GM21447 (cell line): ENCODE data around the gene STK38L.

Source experiments
- ATAC-seq: cut with Tn5 transposase; IDR thresholded peaks from one replicate; pipeline ENCODE4 v1.9.1; 2021; ENCODE audit not compliant: unreplicated experiment

Gene STK38L

DNA sequence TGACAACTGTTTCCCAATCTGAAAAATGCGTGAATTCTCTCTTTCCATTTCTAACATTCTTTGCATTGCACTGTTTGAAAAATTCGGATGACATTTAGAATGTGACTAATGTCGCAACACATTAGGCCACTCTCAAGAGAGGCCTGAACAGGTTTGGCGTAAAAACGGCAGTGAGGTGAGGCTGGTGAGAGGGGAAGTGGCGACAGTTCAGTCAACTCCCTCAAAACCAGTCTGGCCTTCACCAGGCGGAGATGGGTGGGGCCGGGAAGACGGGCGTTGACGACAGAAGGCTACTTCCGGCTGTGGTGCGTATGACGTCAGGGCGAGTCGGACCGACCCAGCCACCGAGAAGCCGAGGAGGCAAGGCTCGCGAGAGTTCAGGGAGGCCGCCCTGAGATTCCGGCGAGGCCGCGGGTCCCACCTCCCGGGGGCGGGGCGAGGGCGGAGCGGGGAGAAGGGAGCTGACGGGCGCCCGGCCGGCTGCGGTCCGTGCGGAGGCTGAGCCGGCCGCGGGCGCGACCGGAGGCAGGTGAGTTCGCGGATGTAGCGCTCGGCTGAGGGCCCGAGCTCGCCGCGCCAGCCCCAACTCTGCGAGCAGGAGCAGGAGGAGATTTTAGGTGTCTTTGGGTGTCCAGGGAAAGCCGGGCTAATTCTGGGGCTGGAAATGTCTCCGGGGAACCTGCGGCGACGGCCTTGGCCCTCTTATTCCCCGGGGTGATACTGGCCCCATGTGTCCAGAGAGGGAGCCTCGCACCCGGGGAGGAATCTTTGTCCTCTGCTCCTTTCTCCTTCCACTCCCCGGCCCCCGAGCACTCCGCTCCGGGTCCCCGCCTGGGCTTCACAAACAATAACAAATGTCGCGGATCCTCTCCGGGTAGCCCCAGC lies at the start of gene STK38L:
TSS of gene STK38L (plus strand) at position 483 of the 885 bp plus-strand sequence. CDS start 53,435 bp downstream, outside the sequence.
- ATAC-seq = peak; percentile 78

DNA sequence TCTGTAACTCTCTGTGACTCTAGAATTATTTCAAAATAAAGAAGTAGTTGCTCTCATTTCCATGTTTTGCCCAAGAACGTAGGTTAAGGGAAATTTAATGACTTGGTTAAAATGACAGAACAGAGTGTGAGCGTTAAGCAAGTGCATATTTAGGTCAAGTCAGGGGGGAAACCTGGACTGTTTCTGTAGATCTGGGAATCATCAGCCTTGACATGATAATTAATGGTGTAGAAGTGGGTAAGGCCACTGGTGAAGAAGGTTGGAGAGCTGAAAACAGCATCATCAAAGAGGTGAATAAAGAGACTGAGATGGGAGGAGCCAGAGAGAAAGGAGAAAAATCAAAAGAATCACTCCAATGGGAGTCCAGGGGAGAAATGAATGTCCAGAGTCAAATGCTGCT lies 49.4 kb upstream of the STK38L start:
- ATAC-seq = no peak

DNA sequence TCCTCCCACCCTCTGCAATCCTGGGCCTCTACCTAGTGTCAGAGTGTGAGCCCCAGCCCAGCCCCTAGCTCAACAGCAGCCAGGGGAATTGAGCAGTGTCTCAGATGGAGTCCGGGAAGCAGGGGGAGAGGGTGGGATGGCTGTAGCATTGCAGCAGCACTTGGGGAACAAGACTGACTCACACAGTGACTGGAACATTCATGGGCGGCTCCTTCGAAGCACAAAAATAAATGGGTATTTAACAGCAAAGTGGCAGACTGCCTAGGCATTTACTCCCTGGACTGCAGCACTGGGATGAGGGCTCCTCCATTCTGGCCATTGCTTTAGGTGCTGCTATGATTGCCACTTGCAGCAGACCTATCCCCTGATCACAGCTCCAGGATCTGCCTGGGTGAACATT lies 46.0 kb upstream of the STK38L start:
- no peak for ATAC-seq

DNA sequence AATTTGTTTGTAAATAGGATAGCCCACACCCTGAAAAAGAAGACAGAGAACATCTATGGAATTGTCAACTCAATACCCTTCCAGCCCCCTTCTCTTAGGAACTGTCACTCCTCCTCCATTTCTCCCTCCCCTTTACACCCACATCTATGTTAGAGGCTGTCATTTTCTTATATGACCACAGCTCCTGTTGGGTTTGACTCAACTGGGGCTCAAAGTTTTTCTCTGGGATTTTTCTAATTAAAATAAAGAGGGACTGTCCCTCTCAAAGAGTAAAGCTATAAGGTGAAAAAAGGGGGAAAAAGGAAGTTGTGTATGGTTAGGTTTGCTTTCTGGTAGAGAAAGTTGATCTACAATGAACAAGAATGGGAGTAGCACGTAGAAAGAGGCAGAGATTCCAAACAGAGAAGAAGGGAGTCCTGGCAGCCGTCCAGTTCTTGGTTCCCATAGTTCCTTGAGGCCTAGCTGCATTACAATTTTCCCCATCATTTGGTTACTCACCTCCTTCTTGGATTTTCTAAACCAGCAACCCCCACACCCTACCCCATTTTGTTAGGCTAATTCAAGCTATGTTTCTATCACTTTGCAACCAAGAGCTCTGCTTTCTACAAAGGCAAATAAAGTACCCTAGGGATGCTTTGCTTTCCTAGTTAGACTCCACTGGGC lies 44.3 kb upstream of the STK38L start:
- ATAC-seq = no peak

DNA sequence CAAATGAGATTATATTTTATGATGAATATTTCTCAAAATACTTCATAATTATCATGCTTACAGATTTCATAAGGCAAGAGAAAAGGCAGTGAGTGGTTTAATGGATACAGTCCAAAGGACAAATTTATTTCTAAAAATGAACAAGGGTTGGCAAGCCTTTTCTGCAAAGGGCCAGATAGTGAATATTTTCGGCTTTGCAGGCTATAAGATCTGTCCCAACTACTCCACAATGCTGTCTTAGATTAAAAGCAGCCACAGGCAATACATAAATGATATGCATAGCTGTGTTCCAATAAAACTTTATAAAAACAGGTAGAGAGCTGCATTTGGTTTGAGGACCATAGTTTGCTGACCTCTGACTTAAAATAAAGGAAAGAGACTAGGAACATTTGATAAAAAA lies 42.9 kb upstream of the STK38L start:
- ATAC-seq = no peak

DNA sequence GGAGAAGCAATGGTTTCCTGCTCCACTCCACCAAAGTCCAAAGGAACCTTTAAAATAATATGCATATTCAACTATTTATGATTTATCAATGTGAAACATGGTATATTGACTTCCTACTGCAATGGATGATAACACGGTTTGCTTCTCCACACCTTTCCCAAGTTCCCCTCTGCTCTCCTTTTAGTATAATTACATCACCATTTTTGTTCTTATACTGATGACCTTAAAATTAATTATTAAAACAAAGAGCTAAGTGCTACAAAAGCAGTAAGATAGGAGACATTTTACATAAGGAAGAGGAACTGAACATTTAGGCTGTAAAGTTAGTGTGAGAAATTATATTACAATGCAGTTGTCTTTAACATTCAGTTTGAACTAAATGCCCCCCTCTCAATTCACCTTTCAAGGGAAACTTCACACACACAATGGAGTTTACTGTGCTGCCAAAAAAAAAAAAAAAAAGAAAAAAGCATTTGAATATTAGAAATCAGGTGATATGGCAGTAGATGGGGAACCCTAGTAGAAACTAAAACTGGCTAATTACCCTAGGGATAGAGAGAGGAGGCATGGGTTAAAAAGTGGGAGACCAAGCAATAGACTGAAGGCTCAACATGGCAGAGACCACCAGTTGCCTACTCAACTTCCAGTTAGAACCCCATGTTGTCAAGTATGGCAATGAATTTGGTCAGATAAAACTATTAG lies 37.1 kb upstream of the STK38L start:
- ATAC-seq = no peak

DNA sequence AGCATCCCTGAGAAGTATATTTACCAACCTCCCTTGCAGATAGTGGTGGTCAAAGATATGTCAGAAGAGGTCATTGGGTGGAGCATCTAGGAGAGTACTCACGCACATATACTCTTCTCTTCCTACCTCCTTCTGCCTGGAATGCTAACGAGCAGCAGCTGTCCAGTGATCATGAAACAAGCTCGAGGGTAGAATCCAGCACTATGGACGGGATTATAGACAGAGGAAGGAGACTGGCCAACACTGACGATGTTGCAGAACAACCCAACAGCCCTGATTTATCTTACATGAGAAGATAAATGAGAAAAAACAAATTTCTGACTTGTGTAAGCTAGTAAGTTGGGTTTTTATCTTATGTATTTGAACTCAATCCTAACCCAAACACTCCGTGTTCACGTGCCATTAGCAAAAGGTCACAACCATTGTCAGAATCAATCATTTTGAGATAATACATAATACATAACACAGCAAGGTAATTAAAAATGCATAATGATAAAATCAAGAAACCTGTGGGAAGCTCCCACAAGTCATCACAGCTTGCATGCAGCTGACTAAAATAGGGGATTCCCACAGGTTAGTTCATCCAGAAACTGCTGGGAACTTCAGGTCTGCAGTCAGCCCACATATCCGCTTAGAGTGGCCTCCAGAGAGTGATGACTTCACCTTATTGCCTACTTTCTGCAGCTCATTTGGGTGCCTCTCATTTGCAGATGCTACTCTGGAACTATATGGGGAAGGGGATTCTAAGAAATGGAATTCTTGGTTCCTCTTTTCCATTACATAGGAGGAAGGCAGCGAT lies 36.3 kb upstream of the STK38L start:
- ATAC-seq = peak; percentile 90

DNA sequence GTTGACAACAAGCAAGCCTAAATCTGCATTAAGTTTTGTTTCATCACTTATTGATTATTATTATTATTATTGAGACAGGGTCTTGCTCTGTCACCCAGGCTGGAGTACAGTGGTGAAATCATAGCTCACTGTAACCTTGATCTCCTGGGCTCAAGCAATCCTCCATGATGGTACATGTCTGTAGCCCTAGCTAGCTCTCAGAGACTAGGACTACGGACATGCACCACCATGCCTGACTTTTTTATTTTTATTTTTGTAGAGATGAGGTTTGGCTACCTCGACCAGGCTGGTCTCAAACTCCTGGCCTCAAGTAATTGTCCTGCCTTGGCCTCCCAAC lies 35.7 kb upstream of the STK38L start:
- ATAC-seq = peak; percentile 24

DNA sequence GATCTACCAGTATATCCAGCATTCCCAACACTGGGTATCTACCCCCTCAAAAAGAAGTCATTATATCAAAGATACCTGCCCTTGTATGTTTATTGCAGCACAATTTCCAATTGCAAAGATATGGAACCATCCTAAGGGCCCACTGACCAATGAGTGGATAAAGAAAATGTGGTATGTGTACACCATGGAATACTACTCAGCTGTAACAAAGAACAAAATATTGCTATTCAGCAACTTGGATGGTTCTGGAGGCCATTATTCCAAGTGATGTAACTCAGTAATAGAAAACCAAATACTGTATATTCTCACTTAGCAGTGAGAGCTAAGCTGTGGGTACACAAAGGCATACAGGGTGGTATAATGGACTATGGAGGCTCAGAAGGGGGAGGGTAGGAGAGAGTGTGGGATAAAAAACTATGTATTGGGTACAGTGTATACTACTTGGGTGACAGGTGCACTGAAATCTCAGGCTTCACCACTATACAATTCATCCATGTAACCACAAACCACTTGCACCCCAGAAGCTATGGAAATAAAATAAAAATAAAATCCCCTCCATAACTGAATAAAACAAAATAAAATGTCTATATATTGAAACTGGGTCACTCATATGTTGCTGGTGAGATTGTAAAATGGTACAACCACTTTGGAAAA lies 34.7 kb upstream of the STK38L start:
- no peak for ATAC-seq

DNA sequence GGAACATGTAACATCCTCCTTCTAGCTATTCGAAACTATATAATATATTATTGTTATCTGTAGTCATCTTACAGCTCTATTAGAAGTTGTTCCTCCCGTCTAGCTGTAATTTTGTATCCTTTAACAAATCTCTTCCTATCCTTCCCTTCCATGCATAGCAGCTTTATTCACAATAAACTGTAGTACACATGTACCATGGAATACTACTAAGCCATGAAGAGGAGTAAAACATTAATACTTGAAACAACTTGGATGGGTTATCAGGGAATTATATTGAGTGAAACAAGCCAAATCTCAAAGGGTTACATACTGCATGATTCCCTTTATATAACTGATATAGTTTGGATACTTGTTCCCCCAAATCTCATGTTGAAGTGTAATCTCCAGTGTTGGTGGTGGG lies 33.9 kb upstream of the STK38L start:
- ATAC-seq = no peak

DNA sequence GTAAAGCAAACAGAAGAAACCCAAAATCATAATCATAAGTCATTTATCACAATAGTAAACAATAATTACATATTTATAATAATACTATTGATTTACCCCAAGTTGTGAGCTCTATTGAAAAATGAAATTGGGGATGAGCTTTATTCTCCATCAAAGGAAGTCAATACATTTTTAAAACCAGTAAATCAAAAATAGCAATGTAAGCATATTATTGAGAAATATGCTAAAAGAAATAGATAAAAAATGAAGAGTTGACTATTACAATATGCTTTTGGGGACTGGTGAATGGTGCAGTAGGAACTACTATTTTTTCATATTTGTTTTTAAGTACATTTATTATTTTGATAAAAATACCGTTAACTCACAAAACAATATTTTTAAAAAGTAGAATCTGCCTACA lies 31.2 kb upstream of the STK38L start:
- no peak for ATAC-seq

DNA sequence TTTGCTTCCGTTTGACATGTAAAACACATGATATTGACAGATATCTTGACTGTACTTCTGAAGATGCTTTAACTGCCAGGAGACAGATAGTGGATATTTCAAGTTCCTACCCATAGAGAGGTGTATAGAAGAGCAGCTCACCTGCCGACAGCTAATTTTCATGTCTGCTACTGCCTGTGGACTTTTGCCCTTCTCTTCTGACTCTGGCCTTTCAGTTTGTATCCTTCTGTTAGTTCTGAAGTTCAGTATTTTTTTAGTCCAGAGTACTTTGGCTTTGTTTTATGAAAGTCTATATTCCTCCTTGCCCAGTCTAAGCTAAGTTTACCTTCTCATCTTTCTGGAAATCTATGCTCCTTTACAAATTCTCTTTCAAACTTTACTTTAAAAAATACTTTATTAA lies 30.8 kb upstream of the STK38L start:
- no peak for ATAC-seq

DNA sequence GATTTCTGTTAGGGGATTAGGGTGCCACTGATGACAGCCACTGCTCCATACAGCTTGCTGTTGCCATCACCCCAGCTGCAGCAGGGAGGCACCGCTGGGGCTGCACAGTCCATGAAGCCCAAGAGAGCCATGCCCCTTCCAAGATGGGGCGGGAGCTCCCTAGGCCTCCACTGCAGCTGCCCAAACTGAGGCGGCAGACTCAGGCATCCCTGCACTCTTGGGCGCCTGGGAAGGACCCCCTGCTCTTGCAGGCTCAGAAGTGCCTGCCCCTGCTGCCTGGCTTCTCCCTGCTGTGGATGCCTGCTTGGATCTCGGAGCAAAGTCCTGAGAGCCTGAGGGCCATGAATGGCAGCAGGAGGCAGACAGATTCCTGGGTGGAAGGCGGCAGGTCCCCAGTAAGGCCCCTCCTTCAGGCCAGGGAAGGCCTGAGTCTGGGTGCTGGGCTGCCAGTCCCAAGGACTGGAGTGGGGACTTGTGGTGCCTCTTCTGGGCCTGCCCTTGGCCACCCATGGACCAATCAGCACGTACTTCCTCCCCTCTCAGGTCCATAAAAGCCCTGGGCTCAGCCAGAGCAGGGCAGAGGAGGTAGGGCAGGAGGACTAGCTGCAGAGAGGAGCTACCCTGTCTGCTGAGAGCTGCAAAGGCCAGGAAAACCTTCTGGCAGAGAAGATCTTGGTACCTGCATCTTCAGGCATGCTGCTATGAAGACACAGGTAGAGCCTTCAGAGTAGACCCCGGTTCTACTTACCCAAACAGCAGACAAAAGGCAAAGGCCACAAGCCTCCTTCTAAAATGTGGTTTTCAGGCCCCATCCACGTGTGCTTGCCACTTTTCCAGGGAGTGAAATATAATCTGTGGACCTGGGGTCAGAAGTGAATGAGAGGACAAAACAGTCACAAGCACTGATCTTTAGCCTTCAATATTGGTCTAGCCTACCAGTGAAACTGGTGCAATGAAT lies 30.0 kb upstream of the STK38L start:
- no peak for ATAC-seq

DNA sequence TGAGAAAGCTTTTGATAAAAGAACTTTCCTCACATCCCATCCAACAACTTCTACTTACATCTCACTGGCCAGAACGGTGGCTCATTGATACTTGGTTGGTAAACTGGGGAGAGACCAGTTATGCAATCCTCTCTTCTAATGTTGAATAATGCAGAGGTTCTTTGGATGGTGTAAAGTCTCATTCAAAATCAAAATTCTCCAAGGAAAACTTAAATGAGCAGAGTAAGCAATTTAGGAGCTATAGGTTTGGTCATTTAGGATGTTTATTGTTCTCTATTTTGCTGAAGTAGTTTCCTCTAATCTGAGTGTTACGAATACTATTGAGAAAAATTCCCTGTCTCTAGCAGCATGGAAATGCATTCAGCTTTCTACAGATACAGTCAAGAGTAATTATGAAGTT lies 26.5 kb upstream of the STK38L start:
- ATAC-seq = no peak

DNA sequence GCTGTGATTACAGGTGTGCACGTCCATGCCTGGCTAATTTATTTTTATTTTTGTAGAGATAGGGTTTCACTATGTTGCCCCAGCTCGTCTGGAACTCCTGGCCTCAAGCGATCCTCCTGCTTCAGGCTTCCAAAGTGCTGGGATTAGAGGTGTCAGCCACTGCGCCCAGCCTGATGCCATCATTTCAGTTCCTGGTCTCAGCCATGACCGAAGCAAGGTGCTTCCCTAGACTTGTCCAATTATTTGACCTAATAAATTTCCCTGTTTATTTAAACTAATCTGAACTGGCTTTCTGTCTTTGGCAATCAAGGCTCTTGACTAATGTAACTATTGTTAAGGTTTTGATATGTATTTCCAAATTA lies 24.4 kb upstream of the STK38L start:
- no peak for ATAC-seq

DNA sequence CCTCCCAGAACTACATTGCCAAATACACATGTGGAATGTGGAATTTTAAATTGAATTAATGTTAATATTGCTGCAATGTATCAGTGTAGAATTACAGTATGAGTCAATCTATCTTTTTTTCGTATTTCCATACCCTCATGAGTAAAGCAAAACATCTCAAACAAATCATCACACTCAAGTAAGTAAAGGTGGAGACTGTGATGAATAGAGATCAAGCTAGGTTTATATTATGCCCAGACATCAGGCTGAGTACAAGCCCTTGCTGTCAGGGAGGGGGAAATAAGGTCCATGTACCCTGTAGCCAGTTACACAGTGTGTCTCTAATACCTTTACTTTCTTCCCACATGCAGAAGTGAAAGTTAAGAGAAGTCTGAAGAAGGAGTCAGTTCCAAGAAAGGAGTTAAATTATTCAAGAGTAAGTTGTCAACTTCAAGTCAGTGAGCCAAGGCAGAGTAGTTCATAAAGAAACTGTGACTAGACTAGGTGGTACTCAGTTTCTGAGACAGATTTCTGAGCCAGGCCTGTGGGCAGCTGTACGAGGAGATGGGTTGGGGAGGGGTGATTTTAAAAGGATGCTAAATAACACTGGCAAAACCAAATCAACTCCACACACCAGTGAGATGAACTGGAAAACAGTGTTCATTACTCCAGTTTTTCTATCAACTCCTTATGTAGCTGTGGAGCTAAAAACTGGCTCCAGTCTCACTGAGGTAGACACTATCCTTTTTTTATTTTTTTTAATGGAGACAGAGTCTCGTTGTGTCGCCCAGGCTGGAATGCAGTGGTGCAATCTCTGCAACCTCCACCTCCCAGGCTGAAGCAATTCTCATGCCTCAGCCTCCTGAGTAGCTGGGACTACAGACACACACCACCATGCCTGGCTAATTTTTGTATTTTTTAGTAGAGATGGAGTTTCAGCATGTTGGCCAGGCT lies 23.8 kb upstream of the STK38L start:
- peak; percentile 68 for ATAC-seq

DNA sequence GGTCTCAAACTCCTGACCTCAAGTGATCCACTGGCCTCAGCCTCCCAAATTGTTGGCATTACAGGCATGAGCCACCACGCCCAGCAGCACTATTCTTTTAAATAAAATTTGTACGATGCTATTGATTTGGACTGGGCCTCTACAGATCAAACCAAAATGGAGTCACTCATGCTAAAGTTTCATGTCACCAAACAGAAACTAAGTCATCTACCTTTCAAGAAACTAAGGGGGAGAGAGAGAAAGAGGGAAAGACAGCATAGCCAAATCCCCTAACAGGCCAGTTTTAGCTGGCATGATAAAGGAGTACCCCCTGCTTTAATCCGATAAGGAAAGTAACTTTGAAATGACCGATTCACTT lies 23.1 kb upstream of the STK38L start:
- no peak for ATAC-seq

DNA sequence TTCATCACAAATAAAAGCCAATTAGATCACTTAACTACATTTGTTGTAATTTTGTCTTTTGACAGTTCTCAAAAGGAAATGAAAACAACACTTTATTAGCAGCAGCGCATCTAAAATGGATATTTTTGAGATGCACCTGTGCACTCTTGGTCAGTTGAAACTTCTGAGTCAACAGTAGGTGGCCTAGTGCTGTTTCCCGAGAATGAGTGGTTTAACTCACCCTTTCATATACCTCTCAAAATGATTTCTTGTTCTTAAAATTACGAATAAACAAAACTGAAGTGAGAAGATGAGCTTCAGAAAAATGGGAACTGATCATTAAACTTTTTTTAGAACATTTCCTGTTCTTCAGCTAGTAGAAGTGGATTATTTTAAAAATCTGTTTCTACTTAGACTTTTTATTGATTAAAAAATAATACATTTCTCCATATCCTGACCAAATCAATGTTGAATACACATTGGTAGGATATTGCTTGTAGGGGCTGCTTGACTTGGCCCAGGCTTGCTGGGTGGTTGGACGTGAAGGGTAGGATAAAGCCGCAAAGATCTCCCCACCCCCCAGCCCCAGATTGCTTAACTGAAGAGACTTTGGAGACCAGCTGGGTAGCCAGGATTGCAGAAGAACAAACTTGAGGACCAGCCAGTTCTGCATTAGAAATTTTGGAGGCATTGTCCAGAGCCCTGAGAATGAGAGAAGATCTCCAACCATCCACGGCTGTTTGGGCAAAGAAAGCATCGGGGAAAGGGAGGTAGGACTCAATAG lies 22.3 kb upstream of the STK38L start:
- peak; percentile 68 for ATAC-seq
